ENCODE data around the gene DAGLA.

Gene DAGLA

DNA sequence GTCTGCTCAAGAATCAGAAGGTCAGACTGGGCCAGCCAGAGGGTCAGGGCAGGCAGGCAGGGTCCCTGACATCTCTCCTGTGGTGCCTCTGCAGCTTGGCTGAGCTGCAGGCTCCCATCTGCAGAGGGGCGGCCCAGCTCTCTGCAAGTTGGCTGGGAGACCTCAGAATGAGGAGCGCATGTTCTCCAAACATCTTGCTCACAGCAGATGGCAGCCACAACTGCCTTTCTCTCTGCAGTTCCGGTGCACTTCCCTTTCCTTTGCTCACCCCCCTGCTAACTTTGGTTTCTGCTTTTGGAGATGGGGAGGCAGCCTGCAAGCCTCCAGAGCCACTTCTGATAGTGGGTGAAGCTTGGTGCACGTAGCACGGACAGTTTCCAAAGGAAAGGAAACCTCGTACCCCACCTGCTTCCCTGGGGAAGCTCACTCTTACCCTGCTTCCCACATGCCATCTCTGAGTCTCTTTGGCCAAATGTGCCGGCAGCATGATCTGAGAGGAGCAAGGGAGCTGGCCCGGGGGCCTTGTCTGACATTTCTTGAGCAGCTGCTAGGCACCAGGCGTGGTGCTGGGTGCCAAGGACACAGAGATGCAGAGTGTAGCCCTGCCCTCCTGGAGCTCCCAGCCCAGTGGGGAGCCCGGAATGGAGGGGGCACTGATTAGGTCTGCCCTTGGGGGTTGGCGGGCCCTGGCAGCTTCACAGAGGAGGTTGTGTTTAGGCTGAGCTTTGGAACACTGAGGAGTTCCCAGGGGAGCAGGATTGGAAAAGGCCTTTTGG lies 18.2 kb downstream of the DAGLA start:
- no peak overlapping the region for H3K4me3 ChIP-seq (ENCODE audit: low read length)
- TF ChIP-seq, protein P1, sequence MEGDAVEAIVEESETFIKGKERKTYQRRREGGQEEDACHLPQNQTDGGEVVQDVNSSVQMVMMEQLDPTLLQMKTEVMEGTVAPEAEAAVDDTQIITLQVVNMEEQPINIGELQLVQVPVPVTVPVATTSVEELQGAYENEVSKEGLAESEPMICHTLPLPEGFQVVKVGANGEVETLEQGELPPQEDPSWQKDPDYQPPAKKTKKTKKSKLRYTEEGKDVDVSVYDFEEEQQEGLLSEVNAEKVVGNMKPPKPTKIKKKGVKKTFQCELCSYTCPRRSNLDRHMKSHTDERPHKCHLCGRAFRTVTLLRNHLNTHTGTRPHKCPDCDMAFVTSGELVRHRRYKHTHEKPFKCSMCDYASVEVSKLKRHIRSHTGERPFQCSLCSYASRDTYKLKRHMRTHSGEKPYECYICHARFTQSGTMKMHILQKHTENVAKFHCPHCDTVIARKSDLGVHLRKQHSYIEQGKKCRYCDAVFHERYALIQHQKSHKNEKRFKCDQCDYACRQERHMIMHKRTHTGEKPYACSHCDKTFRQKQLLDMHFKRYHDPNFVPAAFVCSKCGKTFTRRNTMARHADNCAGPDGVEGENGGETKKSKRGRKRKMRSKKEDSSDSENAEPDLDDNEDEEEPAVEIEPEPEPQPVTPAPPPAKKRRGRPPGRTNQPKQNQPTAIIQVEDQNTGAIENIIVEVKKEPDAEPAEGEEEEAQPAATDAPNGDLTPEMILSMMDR (conservative IDR thresholded peaks at IDR 0.05; ENCODE audit: low read depth, low read length), result no peak
- DNase-seq (ENCODE audit: low read depth), result no peak

DNA sequence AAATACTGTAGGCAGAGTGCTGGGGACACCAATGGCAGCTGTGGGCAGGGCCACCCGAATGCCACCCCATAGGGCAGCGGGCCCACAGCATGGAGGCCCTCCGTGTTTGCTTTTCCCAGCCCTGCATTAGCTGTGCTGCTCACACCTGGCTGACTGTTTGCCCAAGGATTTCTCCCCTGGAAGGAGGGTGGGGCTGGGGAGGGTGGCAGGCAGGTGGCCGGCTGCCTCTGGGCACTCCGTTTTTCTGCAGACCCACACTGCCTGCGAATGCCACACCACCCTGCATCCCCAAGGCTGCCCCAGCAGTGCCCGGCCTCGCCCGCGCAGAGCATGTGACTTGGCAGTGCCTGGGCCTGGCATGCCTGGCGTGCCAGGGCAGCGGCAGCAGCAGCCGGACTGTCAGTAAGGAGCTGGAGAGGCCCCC lies 19.6 kb downstream of the DAGLA start:
- no peak for DNase-seq (ENCODE audit: low read depth)
- TF ChIP-seq, protein P1 (conservative IDR thresholded peaks at IDR 0.05; ENCODE audit: low read depth, low read length), result no peak
- H3K4me3 ChIP-seq (ENCODE audit: low read length), result no peak overlapping the region

DNA sequence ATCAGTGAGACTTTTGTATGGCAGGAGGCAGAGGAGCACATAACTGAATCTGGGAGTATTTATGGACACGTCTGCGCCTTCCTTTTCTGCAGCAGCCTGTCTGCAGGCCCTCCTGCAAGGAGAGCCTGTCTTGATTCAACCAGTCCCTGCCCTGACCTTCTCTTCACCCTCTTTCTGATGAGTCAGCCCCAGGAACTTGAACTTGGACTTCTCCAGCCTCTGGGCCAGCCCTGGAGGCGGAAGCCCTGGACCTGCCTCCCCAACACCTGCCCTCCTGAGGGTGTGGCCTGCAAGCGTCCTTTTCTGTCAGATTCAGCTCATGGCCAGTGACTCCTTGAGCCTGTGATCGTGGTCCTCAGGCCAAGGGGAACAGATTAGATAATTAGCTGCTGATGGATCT lies 20.0 kb downstream of the DAGLA start:
- DNase-seq (ENCODE audit: low read depth), result no peak
- H3K4me3 ChIP-seq (ENCODE audit: low read length), result no peak overlapping the region
- TF ChIP-seq, protein P1 (conservative IDR thresholded peaks at IDR 0.05; ENCODE audit: low read depth, low read length), result no peak

DNA sequence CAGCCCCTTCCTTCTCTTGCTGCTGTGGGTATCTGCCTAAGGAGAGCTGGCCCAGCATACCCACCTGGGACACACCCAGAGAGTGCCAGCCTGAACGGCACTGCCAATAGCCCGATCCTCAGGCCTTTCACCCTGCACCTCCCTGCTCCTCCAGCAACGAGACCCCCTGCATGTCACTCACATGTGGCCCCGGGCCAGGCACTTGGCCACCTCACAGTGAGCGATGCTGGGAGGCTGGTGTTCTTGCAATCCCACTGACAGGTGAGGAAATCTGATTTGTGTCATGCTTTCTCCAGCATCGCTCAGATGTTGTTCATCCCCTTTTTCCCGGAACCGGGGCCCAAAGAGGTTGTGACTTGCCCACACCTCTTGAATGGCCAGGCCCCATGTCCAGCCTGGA lies 20.5 kb downstream of the DAGLA start:
- DNase-seq (ENCODE audit: low read depth), result no peak
- H3K4me3 ChIP-seq (ENCODE audit: low read length), result no peak overlapping the region
- TF ChIP-seq, protein P1 (conservative IDR thresholded peaks at IDR 0.05; ENCODE audit: low read depth, low read length), result no peak

DNA sequence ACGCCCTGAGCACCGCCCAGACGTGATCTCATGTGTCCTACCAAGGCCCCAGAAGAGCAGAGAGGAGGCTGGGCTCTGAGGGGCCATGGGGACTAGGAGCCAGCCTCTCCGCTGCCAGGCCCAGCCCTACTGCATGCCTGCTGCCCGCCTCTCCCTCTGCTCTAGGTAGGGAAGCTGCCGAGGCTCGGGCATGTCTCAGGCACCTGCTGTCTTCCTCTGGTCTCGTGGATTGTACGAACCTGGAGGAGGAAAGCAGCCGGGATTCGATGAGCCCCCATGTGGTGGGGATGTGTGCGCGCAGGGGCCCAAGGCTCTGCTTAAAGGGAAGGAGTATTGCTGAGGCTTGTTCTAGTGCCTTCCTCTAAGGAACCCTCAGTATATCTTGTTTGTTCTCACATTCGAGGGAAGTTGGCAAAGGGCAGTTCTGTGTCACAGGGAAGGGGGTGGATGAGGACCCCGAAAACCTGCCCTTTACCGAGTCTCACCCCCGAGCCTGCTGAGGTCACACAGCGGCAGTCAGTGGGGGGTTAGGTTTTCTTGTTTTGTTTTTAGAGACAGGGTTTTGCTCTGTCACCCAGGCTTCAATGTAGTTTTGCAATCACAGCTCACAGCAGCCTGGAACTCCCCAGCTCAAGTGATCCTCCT lies 21.2 kb downstream of the DAGLA start:
- TF ChIP-seq, protein P1 (conservative IDR thresholded peaks at IDR 0.05; ENCODE audit: low read depth, low read length), result peak; percentile 65
- no peak overlapping the region for H3K4me3 ChIP-seq (ENCODE audit: low read length)
- DNase-seq (ENCODE audit: low read depth), result no peak

DNA sequence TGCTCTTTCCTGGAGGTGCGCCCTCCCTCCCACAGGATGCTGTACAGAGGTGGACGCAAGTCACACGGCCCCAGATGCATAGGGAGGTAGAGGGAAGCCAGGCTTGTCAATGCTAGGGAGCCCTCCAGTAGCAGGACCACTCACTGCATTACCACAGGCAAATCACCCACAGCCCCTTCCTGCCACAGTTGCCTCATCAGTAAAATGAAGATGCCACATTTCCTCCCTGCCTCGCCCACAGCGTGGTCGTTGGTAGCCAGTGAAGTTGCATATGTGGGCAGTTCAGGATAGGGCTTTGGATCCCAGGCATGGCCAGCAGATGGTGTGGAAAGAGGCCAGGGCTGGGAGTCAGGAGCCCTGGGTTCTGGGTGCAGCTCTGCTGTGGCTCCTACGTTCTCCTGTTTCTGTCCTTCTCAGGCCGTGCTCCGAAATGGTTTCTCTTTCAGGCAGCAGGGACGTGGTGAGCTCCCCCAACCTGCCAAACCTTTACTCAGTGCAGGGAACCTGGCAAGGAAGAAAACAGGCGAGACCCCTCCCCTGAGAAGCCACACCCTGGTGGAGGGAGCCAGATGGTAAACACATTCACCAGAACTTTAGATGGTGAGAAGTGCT lies 22.6 kb downstream of the DAGLA start:
- TF ChIP-seq, protein P1 (conservative IDR thresholded peaks at IDR 0.05; ENCODE audit: low read depth, low read length), result no peak
- DNase-seq (ENCODE audit: low read depth), result no peak
- H3K4me3 ChIP-seq (ENCODE audit: low read length), result no peak overlapping the region

Data from retinal pigment epithelial cell (primary cell).